H9 (cell line): ENCODE measurements around the gene APBA3. TPM values are rescaled to one million over a fixed set of nuclear protein-coding genes. Genes with fewer than 3 reads are reported as not detected.

Source experiments
- DNase-seq: peaks from one replicate; pipeline ENCODE4 v3.0.0-alpha.2; 2017
- H2AFZ ChIP-seq: one replicate; pipeline ENCODE4 v1.6.1; 2013; ENCODE audit warnings: mild to moderate bottlenecking, low read length, control low read depth, moderate library complexity
- H2AK5ac ChIP-seq: 2 replicates; pipeline ENCODE4 v1.6.1; 2013; ENCODE audit warnings: low read length, control low read depth, mixed read lengths; ENCODE audit not compliant: insufficient read length
- H2BK120ac ChIP-seq: one replicate; pipeline ENCODE4 v1.6.1; 2013; ENCODE audit warnings: low read depth, mild to moderate bottlenecking, low read length, control low read depth, inconsistent platforms; ENCODE audit not compliant: poor library complexity, severe bottlenecking
- H2BK12ac ChIP-seq: 2 replicates; pipeline ENCODE4 v1.6.1; 2013; ENCODE audit warnings: low read length, control low read depth, mixed read lengths, low read depth; ENCODE audit not compliant: insufficient read length
- H2BK15ac ChIP-seq: 2 replicates; pipeline ENCODE4 v1.6.1; 2013; ENCODE audit warnings: low read depth, low read length, control low read depth
- H2BK20ac ChIP-seq: one replicate; pipeline ENCODE4 v1.6.1; 2013; ENCODE audit warnings: low read depth, mild to moderate bottlenecking, low read length, control low read depth, inconsistent platforms; ENCODE audit not compliant: poor library complexity, severe bottlenecking
- H2BK5ac ChIP-seq: 2 replicates; pipeline ENCODE4 v1.6.1; 2013; ENCODE audit warnings: low read length, control low read depth, mixed read lengths; ENCODE audit not compliant: insufficient read length
- H3K14ac ChIP-seq: 2 replicates; pipeline ENCODE4 v1.6.1; 2013; ENCODE audit warnings: low read length, control low read depth; ENCODE audit not compliant: insufficient read depth
- H3K18ac ChIP-seq: 2 replicates; pipeline ENCODE4 v1.6.1; 2013; ENCODE audit warnings: low read depth, mild to moderate bottlenecking, mixed read lengths, low read length, control low read depth; ENCODE audit not compliant: insufficient read length
- H3K23ac ChIP-seq: 2 replicates; pipeline ENCODE4 v1.6.1; 2013; ENCODE audit warnings: low read length, control low read depth, mixed read lengths, low read depth; ENCODE audit not compliant: insufficient read length
- H3K23me2 ChIP-seq: 2 replicates; pipeline ENCODE4 v1.6.1; 2013; ENCODE audit warnings: low read depth, mild to moderate bottlenecking, mixed read lengths, low read length, control low read depth; ENCODE audit not compliant: insufficient read length, poor library complexity, severe bottlenecking
- H3K27ac ChIP-seq: 2 replicates; pipeline ENCODE4 v1.5.1; 2013; ENCODE audit warnings: low read length, control low read depth, mixed read lengths, low read depth; ENCODE audit not compliant: insufficient read length
- H3K27me3 ChIP-seq: 2 replicates; pipeline ENCODE4 v1.6.1; 2013; ENCODE audit warnings: low read length, control low read depth, inconsistent platforms; ENCODE audit not compliant: insufficient read depth
- H3K4ac ChIP-seq: 2 replicates; pipeline ENCODE4 v1.6.1; 2013; ENCODE audit warnings: low read depth, mild to moderate bottlenecking, control low read depth, inconsistent platforms, low read length, moderate library complexity
- H3K4me1 ChIP-seq: 2 replicates; pipeline ENCODE4 v1.6.1; 2013; ENCODE audit warnings: low read length, control low read depth, inconsistent platforms; ENCODE audit not compliant: insufficient read depth
- H3K4me2 ChIP-seq: 2 replicates; pipeline ENCODE4 v1.6.1; 2013; ENCODE audit warnings: low read length, control low read depth, mixed read lengths; ENCODE audit not compliant: insufficient read length, insufficient read depth
- H3K56ac ChIP-seq: 2 replicates; pipeline ENCODE4 v1.6.1; 2013; ENCODE audit warnings: low read depth, mild to moderate bottlenecking, mixed read lengths, low read length, control low read depth; ENCODE audit not compliant: insufficient read length
- H3K79me1 ChIP-seq: 2 replicates; pipeline ENCODE4 v1.6.1; 2013; ENCODE audit warnings: low read depth, mild to moderate bottlenecking, moderate library complexity, low read length, control low read depth, inconsistent platforms; ENCODE audit not compliant: insufficient read depth, poor library complexity, severe bottlenecking
- H3K79me2 ChIP-seq: 2 replicates; pipeline ENCODE4 v1.6.1; 2013; ENCODE audit warnings: low read length, control low read depth, inconsistent platforms; ENCODE audit not compliant: insufficient read depth
- H3K9ac ChIP-seq: 2 replicates; pipeline ENCODE4 v1.6.1; 2013; ENCODE audit warnings: low read length, control low read depth, mixed read lengths; ENCODE audit not compliant: insufficient read length; ENCODE audit errors: extremely low read depth
- H3K9me3 ChIP-seq: one replicate; pipeline ENCODE4 v1.6.1; 2013; ENCODE audit warnings: low read depth, low read length, inconsistent platforms; ENCODE audit not compliant: control insufficient read depth
- H3T11ph ChIP-seq: one replicate; pipeline ENCODE4 v1.6.1; 2013; ENCODE audit warnings: mild to moderate bottlenecking, low read length, control low read depth, inconsistent platforms
- H4K20me1 ChIP-seq: one replicate; pipeline ENCODE4 v1.6.1; 2013; ENCODE audit not compliant: control insufficient read depth, insufficient read length, insufficient read depth
- H4K5ac ChIP-seq: 2 replicates; pipeline ENCODE4 v1.6.1; 2013; ENCODE audit warnings: low read depth, mild to moderate bottlenecking, mixed read lengths, low read length, control low read depth; ENCODE audit not compliant: insufficient read length
- H4K8ac ChIP-seq: replicated peaks from 2 replicates; pipeline ENCODE4 v1.6.1; 2013; ENCODE audit warnings: low read length, control low read depth, mixed read lengths, low read depth; ENCODE audit not compliant: insufficient read length
- H4K91ac ChIP-seq: 2 replicates; pipeline ENCODE4 v1.6.1; 2013; ENCODE audit warnings: low read depth, mild to moderate bottlenecking, moderate library complexity, mixed read lengths, low read length, control low read depth; ENCODE audit not compliant: insufficient read length
- H3K27ac Mint-ChIP-seq, 3 experiments: 2 replicates in 2 of 3; 3 replicates in 1 of 3; pipeline ENCODE4 v1.8.0; 2020 to 2021; ENCODE audit warnings: mixed read lengths in 3 of 3, mild to moderate bottlenecking in 1 of 3, moderate library complexity in 1 of 3
- H3K27me3 Mint-ChIP-seq: 2 replicates; pipeline ENCODE4 v1.8.0; 2021; ENCODE audit warnings: low read depth, mild to moderate bottlenecking, moderate library complexity, mixed read lengths
- H3K36me3 Mint-ChIP-seq, 3 experiments: 2 replicates in 2 of 3; 3 replicates in 1 of 3; pipeline ENCODE4 v1.8.0; 2020 to 2021; ENCODE audit warnings: low read depth in 3 of 3, mixed read lengths in 3 of 3; ENCODE audit not compliant: insufficient read depth in 1 of 3
- H3K4me1 Mint-ChIP-seq, 2 experiments: 2 replicates each; pipeline ENCODE4 v1.8.0; 2020; ENCODE audit warnings: mixed read lengths in 2 of 2
- H3K4me3 Mint-ChIP-seq, 2 experiments: 2 replicates in 1 of 2; 3 replicates in 1 of 2; pipeline ENCODE4 v1.8.0; 2020 to 2021; ENCODE audit warnings: mild to moderate bottlenecking in 2 of 2, mixed read lengths in 2 of 2, moderate library complexity in 1 of 2
- H3K9me3 Mint-ChIP-seq, 2 experiments: 2 replicates in 1 of 2; 3 replicates in 1 of 2; pipeline ENCODE4 v1.8.0; 2020; ENCODE audit warnings: mild to moderate bottlenecking in 2 of 2, mixed read lengths in 2 of 2, moderate library complexity in 1 of 2
- WGBS: extraction: QIAGEN DNeasy Blood & Tissue Kit; methylation state at CpG from one replicate; pipeline ENCODE4 v1.1.7; 2013; ENCODE audit warnings: missing lambda C conversion rate, low lambda C conversion rate, mixed read lengths; ENCODE audit not compliant: insufficient read length; ENCODE audit errors: extremely low coverage; 5-methylcytosine and 5-hydroxymethylcytosine counted together
- total RNA-seq: library from RNA; stranded (reverse); gene quantifications from 2 replicates; pipeline ENCODE4 v1.2.1, GENCODE V29; 2021
- TF ChIP-seq, protein P1 (sequence below): fragments of 200-600 bp; sonication (generic); conservative IDR thresholded peaks from 3 replicates; pipeline ENCODE4 v1.8.0; 2021; ENCODE audit warnings: antibody characterized with exemption, mild to moderate bottlenecking

APBA3 gene
- total RNA-seq, 1 experiment from 2014 or later: 21.8 TPM

DNA sequence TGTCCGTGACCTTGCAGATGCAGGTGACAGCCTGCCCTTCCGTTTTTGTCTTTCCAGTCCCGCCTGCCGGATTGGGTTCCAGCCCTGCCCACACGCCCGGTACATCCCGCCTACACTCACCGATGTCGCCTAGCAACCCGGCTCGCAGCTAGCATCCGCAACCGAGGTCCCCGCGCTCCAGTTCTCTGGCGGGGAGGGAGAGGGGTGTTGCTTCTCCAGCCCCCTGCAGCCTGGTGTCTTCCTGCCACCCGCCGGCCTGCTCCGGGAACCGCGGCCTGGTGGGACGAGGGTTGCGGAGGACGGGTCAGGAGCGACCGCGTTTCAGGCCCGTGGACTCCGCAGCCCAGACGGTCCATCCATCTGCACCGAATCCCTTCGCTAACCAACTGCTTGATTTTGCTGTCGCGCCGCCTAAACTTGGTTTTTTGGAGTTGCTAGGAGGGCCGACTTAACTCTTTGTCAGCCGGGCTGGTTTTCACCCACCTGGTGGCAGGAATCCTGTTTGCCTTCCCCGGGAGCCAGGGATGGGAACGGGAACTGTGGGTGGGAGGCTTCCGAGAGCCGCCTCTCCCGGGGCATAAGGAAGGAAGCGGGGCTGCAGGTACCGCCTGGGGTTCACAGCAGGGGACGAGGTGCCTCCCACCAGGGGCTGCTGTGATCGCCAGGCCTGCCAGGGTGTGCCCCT is 40.1 kb upstream of the APBA3 start:
- H3K4me3 Mint-ChIP-seq: peak overlapping the region; percentile 49 to 77
- H3K4me2 ChIP-seq: peak overlapping the region; percentile 69
- H3K79me1 ChIP-seq: no peaks in the 10 kb centered on the region
- no peak overlapping the region for H2BK20ac ChIP-seq
- H3K4me1 Mint-ChIP-seq: peaks cover 0 to 14% of the 10 kb centered on the region in 2 experiments; a peak in 2 of 4 replicates
- H4K8ac ChIP-seq: no peak overlapping the region
- H3K36me3 Mint-ChIP-seq: no peaks in the 10 kb centered on the region
- H2BK12ac ChIP-seq: no peak overlapping the region
- no peak overlapping the region for H2BK120ac ChIP-seq
- H3K79me2 ChIP-seq: no peaks in the 10 kb centered on the region
- no peak overlapping the region for H3T11ph ChIP-seq
- DNase-seq: peak; percentile 86
- H3K9me3 Mint-ChIP-seq: peaks cover 5 to 11% of the 10 kb centered on the region in 2 experiments
- no peak overlapping the region for H4K5ac ChIP-seq
- H3K14ac ChIP-seq: no peak overlapping the region
- no peak overlapping the region for H3K4ac ChIP-seq
- H3K23ac ChIP-seq: no peak overlapping the region
- H2AFZ ChIP-seq: no peak overlapping the region
- no peak overlapping the region for H3K9ac ChIP-seq
- no peaks in the 10 kb centered on the region for H3K27me3 ChIP-seq
- no peaks in the 10 kb centered on the region for H3K4me1 ChIP-seq
- H4K20me1 ChIP-seq: no peaks in the 10 kb centered on the region
- peaks cover 50% of the 10 kb centered on the region for H3K27me3 Mint-ChIP-seq
- TF ChIP-seq, protein P1, sequence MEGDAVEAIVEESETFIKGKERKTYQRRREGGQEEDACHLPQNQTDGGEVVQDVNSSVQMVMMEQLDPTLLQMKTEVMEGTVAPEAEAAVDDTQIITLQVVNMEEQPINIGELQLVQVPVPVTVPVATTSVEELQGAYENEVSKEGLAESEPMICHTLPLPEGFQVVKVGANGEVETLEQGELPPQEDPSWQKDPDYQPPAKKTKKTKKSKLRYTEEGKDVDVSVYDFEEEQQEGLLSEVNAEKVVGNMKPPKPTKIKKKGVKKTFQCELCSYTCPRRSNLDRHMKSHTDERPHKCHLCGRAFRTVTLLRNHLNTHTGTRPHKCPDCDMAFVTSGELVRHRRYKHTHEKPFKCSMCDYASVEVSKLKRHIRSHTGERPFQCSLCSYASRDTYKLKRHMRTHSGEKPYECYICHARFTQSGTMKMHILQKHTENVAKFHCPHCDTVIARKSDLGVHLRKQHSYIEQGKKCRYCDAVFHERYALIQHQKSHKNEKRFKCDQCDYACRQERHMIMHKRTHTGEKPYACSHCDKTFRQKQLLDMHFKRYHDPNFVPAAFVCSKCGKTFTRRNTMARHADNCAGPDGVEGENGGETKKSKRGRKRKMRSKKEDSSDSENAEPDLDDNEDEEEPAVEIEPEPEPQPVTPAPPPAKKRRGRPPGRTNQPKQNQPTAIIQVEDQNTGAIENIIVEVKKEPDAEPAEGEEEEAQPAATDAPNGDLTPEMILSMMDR: peak; percentile 66
- no peak overlapping the region for H3K18ac ChIP-seq
- H2BK15ac ChIP-seq: no peak overlapping the region
- H4K91ac ChIP-seq: no peak overlapping the region
- no peak overlapping the region for H3K56ac ChIP-seq
- no peak overlapping the region for H2AK5ac ChIP-seq
- no CpG with 5 or more reads among the region's 46 CpGs for WGBS
- peaks cover 7% of the 10 kb centered on the region for H3K23me2 ChIP-seq
- H3K27ac ChIP-seq: no peak overlapping the region
- no peak overlapping the region for H2BK5ac ChIP-seq
- H3K27ac Mint-ChIP-seq: no peak overlapping the region
- H3K9me3 ChIP-seq: no peaks in the 10 kb centered on the region
